GM11168 (cell line): ENCODE results near the gene OBP2A.
"Not testable (repeated sequence)": the region's sequence is repeated elsewhere in the genome, so short reads cannot be mapped to it uniquely, and the experiment has no call there.

Experiments used
- in situ Hi-C: fragments of 300-500 bp; cut with MboI; formaldehyde crosslinking; loops from one replicate; pipeline ENCODE4 v1.12.0; 2022; ENCODE audit warnings: low sequenced_read_pairs; ENCODE audit not compliant: unreplicated experiment

OBP2A gene

DNA sequence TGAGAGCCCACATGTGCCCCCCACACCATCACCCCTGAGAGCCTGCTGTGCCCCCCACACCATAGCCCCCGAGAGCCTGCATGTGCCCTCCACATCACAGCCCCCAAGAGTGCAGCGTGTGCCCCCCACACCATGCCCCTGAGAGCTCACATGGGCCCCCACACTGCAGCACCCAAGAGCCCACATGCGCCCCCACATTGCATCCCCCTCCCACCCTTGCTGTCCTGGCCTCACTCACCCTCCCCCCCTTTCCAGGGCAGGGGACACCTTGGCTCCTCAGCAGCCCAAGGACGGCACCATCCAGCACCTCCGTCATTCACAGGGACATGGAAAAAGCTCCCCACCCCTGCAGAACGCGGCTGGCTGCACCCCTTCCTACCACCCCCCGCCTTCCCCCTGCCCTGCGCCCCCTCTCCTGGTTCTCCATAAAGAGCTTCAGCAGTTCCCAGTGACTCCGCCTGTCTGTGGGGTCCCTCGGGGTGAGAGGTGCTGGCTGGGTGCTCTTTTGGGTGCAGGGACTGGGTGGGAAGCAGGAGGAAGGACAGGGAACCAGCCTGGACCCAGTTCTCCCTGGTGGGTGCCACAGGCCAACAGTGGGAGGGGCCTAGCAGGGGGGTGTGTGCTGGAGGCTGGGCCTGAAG is 19.7 kb upstream of the OBP2A start:
- in situ Hi-C loops: no loop called here

- in situ Hi-C loops: no loop called here
Observed at GRCh38 chr9:135526730-135527571, 19.0 kb upstream of the OBP2A start.

- in situ Hi-C loops: not testable (repeated sequence)
Observed at GRCh38 chr9:135528842-135529435, 17.0 kb upstream of the OBP2A start.

DNA sequence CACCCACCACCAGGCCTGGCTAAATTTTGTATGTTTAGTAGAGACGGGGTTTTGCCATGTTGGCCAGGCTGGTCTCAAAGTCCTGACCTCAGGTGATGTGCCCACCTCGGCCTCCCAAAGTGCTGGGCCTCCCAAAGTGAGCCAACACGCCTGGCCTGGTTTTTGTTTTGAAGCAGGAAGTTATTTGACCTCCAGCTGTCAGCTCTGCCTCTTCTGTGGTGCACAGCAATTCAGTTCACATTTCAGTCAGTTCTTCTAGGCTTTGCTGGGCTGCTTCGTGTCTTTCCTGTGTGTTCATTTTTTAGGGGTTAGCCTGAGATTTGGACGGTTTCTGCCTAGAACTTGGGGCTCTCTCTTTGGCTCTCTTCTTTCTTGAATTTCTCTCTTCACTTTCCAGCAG is 15.8 kb upstream of the OBP2A start:
- in situ Hi-C loops: no loop called here

- in situ Hi-C loops: no loop called here
Observed at GRCh38 chr9:135531096-135531495, 14.8 kb upstream of the OBP2A start.

- in situ Hi-C loops: no loop called here
Observed at GRCh38 chr9:135533113-135533512, 12.8 kb upstream of the OBP2A start.

DNA sequence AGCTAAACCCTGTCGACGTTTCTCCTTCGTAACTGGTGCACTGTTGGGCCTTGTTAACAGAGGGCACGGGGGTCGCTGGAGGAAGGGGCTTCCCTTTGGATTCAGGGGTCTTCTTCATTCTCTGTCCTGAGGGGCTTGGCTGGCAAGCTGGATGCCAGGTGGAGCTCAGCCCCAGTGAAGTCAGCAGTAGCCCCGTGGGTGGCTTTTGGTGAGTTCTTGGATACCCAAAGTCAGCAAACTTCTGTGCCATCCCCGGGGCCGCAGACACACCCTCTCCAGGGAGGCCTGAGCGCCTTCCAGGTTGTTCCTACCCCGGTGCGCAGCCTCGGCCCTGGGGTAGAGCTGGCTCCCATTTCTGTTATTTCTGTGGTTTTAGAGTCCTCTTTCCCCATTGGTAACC is 12.3 kb upstream of the OBP2A start:
- in situ Hi-C loops: no loop called here

- in situ Hi-C loops: not testable (repeated sequence)
Observed at GRCh38 chr9:135534192-135534711, 11.7 kb upstream of the OBP2A start.

DNA sequence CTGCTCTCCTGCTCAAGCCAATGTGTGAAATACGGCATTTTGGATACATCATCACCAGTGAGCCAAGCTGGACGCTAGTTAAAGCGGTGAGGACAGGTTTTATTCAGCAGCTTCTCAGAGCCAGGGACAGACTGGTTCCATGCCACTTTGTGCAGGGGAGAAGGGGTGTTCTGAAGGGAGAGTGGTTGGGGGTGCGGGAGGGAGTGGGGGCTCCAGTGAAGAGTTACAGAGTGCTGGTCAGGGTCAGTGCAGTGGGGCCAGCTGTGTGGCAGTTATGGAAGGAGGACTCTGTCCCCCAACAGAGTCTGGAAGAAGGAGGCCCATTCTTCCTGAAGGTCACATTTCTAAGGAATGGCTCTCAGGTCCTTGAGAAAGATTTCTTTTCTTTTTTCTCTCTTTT is 11.1 kb upstream of the OBP2A start:
- in situ Hi-C loops: not testable (repeated sequence)

- in situ Hi-C loops: not testable (repeated sequence)
Observed at GRCh38 chr9:135535631-135536030, 10.3 kb upstream of the OBP2A start.

- in situ Hi-C loops: no loop called here
Observed at GRCh38 chr9:135536216-135536615, 9.7 kb upstream of the OBP2A start.

DNA sequence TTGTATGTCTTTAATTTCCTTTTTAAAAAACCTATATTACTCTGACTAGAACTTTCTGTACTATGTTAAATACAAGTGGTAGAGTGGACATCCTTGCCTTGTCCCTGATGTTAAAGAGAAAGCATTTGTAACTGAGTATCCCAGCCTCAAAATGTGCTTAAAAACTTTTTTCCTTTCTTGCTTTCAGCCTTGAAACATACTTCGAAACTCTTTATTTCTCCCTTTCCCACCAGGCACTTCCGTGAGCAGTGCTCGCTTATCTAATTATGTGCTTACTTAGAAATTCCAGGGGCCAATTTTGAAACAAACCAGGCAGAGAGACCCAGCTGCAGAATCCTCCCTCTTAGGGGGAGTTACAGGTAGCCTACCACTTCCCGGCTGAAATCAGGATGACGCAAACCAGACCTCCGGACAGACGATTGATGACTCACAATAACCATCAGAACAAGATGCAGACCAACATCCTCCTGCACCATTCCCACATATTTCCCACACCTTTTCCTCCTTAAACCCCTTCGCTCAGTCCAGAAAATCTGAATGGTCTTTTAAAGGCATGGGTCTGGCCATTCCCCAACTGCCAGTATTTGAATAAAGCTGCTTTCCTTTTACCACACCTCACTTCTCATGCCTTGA is 2.5 kb upstream of the OBP2A start:
- in situ Hi-C loops: not testable (repeated sequence)

- in situ Hi-C loops: no loop called here
Observed at GRCh38 chr9:135544981-135545635, 818 bp upstream of the OBP2A start.

DNA sequence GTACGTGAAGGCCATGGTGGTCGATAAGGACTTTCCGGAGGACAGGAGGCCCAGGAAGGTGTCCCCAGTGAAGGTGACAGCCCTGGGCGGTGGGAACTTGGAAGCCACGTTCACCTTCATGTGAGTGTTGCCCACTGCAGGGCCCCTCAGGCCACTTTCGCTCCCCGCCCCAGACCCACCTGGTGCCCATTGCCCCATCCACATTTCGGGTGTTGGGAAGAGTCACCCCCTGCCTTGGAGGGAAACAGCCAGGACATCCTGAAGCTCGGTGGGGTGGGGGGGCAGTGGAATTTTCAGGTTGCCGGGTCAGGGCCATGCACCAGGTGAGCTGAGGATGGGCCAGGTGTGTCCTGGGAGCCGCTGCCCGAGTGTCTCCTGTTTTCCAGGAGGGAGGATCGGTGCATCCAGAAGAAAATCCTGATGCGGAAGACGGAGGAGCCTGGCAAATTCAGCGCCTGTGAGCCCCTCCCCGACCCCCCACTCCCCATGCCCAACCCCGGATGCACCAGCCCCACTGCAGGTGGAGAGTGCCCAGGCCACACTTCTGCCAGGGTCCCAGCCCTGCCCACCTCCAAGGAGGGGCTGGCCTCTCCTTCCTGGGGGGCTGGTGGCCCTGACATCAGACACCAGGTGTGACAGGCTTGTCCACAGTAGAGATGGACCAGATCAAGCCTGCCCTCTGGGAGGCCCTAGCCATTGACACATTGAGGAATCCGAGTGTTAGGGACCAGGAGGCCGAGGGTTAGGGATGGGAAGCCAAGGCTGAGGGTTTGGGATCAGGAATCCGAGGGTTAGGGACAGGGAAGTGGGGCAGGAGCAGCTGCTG is 1.1 kb downstream of the OBP2A start:
- in situ Hi-C loops: not testable (repeated sequence)

GRCh38 chr9:135547756-135548736 is 2.1 kb downstream of the OBP2A start:
- in situ Hi-C loops: no loop called here

- in situ Hi-C loops: not testable (repeated sequence)
Observed at GRCh38 chr9:135549478-135550343, 3.8 kb downstream of the OBP2A start.

DNA sequence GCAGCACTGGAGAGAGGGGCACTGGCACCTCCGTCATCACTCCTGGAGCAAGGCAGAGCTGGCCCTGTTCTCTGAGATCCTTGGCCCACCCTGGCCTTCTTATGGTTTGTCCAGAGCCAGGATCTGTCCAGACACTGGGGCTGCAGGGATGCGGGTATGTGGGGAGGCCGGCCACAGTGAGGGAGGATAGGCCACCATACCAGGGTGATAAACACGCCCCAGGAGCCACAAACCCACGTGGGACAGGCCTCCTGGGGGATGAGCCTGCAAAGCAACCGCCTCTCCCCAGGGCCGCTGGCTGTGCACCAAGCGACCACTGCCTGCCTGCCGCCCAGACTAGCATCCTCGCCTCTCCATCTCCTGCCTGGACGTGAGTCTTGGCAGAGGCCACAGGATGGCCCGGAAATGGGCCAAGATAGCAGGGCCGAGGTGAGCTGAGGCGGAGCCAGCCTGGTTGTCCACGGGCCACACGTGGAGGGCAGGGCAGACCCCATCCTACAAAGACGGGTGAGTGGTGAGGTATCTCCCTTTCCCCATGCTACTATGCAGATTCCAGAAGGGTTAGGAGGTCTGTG is 4.5 kb downstream of the OBP2A start:
- in situ Hi-C loops: no loop called here
